Astrocyte of the cerebellum (primary cell): ENCODE data around the gene ARHGEF16.

Experiments used
- DNase-seq: peaks from one replicate; pipeline ENCODE4 v3.0.0-alpha.2; 2011; ENCODE audit warnings: low read depth
- H3K4me3 ChIP-seq: 2 replicates; pipeline ENCODE4 v1.5.1; 2011; ENCODE audit warnings: mild to moderate bottlenecking, low read depth, low read length, moderate library complexity
- in situ Hi-C: cut with HindIII; loops from 2 replicates; pipeline ENCODE4 v1.10.0; 2017; ENCODE audit warnings: low sequenced_read_pairs
- TF ChIP-seq, protein P1 (sequence below): IDR thresholded peaks from 2 replicates; pipeline ENCODE4 v1.5.1; 2012; ENCODE audit warnings: low read length, low read depth, moderate library complexity, mild to moderate bottlenecking; ENCODE audit errors: missing control alignments

ARHGEF16 gene

DNA sequence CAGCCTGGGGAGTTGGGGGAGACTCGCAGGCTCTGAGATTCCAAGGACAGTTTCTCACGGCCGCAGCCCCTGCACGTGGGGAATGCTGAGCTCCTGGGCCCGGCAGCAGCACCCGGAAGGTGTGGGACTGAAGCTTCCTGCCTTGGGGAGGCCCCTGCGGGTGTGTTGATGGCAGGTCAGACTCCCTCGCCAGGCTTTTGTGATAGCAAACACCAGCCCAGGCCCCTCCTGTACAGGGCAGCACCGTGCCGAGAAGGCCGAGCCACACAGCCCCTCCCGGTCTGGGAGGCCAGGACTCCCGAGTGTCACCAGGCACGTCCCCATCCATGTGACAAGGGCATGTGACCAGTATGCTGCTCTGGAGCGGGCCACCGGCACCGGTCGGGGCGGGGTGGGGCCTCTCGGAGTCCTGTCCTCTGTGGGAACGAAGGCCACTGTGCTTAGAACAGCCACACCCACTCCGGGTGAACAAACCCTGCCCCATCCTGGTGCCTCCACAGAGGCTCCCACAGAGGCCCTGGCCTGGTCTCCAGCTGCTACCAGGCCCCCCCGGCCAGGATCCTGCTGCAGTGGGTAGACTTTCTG lies 31.1 kb upstream of the ARHGEF16 start:
- DNase-seq, result no peak
- in situ Hi-C loops, result loop anchor here (5.0 to 10.0 kb wide), 4 partner anchors 351 to 1229 kb away; partner anchors contain the start of gene FAAP20
- TF ChIP-seq, protein P1, sequence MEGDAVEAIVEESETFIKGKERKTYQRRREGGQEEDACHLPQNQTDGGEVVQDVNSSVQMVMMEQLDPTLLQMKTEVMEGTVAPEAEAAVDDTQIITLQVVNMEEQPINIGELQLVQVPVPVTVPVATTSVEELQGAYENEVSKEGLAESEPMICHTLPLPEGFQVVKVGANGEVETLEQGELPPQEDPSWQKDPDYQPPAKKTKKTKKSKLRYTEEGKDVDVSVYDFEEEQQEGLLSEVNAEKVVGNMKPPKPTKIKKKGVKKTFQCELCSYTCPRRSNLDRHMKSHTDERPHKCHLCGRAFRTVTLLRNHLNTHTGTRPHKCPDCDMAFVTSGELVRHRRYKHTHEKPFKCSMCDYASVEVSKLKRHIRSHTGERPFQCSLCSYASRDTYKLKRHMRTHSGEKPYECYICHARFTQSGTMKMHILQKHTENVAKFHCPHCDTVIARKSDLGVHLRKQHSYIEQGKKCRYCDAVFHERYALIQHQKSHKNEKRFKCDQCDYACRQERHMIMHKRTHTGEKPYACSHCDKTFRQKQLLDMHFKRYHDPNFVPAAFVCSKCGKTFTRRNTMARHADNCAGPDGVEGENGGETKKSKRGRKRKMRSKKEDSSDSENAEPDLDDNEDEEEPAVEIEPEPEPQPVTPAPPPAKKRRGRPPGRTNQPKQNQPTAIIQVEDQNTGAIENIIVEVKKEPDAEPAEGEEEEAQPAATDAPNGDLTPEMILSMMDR, result no peak
- H3K4me3 ChIP-seq, result no peak overlapping the region

DNA sequence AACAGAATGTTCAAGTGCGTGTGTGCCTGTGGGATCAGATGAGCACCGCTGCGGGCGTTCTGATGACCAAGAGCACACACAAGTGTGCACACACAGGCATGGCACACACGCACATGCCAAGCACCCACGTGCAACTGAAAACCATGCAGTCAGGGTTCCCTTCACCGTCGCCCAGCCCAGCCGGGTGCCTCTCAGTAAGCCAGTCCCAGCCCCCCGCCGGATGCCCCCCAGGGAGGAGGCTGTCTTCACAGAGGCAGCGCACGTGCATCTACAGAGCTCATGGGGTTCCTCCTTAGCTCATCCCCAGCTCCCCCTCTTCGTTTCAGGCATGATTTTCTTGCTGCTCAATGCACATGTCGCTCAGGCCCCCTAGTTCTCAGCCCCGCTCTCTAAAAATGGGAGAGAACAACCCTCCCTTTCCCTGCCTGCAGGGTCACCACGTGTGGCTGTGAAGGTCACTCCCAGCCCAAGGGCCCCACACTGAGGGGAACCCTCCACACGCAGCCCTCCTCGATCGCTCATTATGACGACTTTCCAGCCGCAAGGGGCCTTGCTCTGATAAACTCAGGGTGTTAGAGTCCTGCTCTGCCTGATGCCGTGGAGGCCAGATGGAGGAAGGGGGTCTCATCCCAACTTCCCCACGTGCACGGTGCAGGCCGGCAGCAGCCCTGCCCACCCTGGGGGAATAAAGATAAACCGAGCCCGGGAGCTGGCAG lies 30.4 kb upstream of the ARHGEF16 start:
- no peak for DNase-seq
- TF ChIP-seq, protein P1, result no peak
- H3K4me3 ChIP-seq, result no peak overlapping the region
- in situ Hi-C loops, result loop anchor here (5.0 to 10.0 kb wide), 4 partner anchors 352 to 1229 kb away; partner anchors contain the start of gene FAAP20

DNA sequence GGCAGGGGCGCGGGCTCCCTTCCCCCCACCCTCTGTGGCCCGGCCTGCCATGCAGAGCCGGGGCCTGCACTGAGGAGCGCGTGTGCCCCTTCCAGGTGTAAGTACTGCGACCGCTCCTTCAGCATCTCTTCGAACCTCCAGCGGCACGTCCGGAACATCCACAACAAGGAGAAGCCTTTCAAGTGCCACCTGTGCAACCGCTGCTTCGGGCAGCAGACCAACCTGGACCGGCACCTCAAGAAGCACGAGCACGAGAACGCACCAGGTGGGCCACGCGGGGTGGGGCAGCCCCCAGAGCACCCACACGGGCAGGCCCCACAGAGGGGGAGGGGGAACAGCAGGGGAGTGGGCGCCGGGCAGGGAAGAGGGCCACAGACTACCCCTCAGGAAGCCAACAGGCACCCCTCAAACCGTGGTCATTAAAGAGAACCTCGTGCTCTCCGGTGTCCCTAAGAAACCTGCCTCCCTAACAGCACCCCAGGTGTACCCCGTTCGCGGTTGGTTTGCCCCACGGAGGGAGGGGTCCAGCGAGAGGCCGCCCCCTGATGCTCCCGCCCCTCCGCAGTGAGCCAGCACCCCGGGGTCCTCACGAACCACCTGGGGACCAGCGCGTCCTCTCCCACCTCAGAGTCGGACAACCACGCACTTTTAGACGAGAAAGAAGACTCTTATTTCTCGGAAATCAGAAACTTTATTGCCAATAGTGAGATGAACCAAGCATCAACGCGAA lies 28.8 kb upstream of the ARHGEF16 start:
- in situ Hi-C loops, result loop anchor here (10.0 kb wide), 2 partner anchors 861 to 1231 kb away; partner anchors contain the start of gene FAAP20
- TF ChIP-seq, protein P1, result no peak
- no peak for DNase-seq
- no peak overlapping the region for H3K4me3 ChIP-seq

DNA sequence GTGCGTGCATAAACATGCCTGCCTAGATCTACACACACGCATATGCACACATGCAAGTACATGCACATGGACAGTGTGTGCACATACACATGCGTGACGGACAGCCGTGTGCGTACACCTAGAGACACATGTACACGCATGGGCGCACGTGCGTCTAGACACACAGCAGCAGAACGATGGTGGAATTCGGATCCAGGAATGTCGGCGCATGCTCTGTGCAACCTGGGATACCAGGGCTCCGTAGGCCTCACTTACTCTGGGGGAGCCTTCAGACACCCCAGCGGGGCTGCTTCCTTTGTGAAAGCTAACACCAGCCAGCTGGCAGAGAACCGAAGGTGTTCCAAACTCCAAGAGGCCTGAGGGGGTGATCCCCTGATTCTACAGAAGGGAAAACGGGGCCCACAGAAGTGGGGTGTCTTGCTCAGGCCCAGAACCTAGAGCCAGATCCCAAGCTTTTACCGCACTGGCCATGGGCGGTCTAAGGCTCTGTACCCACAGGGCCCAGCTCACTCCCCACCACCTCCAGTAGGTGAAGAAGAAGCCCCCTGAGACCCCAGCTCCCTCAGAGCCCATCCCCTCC lies 27.4 kb upstream of the ARHGEF16 start:
- H3K4me3 ChIP-seq, result no peak overlapping the region
- DNase-seq, result no peak
- in situ Hi-C loops, result loop anchor here (10.0 kb wide), 2 partner anchors 862 to 1232 kb away; partner anchors contain the start of gene FAAP20
- TF ChIP-seq, protein P1, result no peak

DNA sequence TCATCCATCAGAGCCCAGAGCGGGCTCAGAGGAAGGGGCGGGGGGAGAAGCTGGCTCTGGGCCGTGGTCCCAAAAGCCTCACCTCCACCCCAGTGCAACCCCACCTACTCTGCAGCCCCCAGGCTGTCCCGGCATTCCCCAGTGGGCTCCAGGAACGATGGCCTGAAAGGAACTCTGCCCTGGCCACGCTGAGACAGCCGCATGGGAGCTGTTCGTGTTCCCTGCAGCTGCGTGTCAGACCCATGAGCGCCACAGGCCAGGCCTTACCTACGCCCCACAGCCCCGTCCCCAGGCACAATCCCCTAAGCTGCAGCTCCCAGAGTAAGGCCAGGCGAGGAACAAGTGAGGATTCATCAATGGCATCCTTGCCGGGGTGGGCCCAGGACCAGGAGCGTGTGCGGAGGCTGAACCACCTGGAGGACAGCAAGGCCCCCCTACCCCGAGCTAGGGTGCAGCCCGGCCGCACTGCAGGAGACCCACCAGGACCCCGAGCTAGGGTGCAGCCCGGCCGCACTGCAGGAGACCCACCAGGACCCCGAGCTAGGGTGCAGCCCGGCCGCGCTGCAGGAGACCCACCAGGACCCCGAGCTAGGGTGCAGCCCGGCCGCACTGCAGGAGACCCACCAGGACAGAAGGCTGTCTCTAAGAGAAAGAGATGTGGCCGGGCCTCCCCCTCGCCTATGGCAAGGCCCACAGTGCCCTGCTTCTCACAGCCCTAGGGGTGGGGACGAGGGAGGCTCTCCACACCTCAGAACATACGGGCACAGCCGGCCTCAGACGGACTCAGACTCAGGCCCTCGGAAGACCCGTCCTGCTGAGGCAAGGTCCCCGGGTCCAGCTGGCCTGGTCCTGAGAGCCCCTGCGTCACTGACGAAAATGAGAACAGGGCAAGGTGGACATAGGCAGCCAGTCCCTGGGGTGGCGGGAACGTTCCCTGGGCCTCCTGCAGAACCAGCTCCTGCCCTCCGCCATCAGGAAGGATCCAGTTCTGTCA lies 26.5 kb upstream of the ARHGEF16 start:
- no peak for DNase-seq
- H3K4me3 ChIP-seq, result no peak overlapping the region
- TF ChIP-seq, protein P1, result no peak
- in situ Hi-C loops, result loop anchor here (10.0 kb wide), 2 partner anchors 863 to 1233 kb away; partner anchors contain the start of gene FAAP20
